K562 (cell line): ENCODE data around the gene SCMH1. TPM values are rescaled to one million over a fixed set of nuclear protein-coding genes. Genes with fewer than 3 reads are reported as not detected.

ENCODE experiments used
- ATAC-seq: fragments of 200-7000 bp; cut with Tn5 transposase; 3 replicates; pipeline ENCODE4 v1.9.1; 2020; ENCODE audit warnings: moderate library complexity
- BruUV-seq: library from RNA; stranded (reverse); fragments of 400-500 nt; replicated peaks from 2 replicates; lab custom pipeline; 2021; lab: Mats Ljungman, UMichigan
- CTCF ChIA-PET: fragments of 300-600 bp; formaldehyde crosslinking; extraction: SDS; loops from one replicate; lab custom pipeline; 2021; ENCODE audit warnings: low intra/inter-chr PET ratio; lab: Yijun Ruan, JAX
- POLR2A ChIA-PET: fragments of 300-600, 350-650 bp; sonication (Branson Sonifier 250); formaldehyde crosslinking; extraction: SDS; loops from one replicate; lab custom pipeline; 2021; ENCODE audit warnings: antibody characterized with exemption, inconsistent platforms; lab: Yijun Ruan, JAX
- DNase-seq, 4 experiments: peaks; one replicate each; pipeline versions ENCODE4 v3.0.0 to v3.0.0-alpha.2; 2011 to 2018; ENCODE audit warnings: low spot score in 3 of 4, mixed read lengths in 3 of 4; ENCODE audit errors: extremely low read depth in 1 of 4
- FAIRE-seq: peaks from 2 replicates; lab custom pipeline; 2011; peaks lifted over from hg19 to GRCh38; lab: Jason Lieb, UNC
- H2AFZ ChIP-seq: 2 replicates; pipeline ENCODE4 v1.6.0; 2011; ENCODE audit warnings: low read depth, low read length, control low read depth, inconsistent platforms
- H3K27ac ChIP-seq: fragments of 200-600 bp; 3 replicates; pipeline ENCODE4 v1.8.0; 2011; ENCODE audit warnings: low read depth, mild to moderate bottlenecking, control low read depth, inconsistent platforms, low read length, moderate library complexity, mixed read lengths; ENCODE audit errors: extremely low read depth
- H3K27me3 ChIP-seq, 2 experiments: fragments of 300-600 bp in 1 of 2; 2 replicates in 1 of 2; 3 replicates in 1 of 2; pipeline versions ENCODE4 v1.6.0 to v1.8.0; 2011; ENCODE audit warnings: inconsistent platforms in 2 of 2, low read length in 2 of 2, mild to moderate bottlenecking in 1 of 2, mixed read lengths in 1 of 2, moderate library complexity in 1 of 2; ENCODE audit not compliant: control insufficient read depth in 2 of 2, insufficient read depth in 2 of 2
- H3K36me3 ChIP-seq: fragments of 300-600 bp; 3 replicates; pipeline ENCODE4 v1.8.0; 2011; ENCODE audit warnings: mild to moderate bottlenecking, low read length, inconsistent platforms; ENCODE audit not compliant: control insufficient read depth, insufficient read depth
- H3K4me1 ChIP-seq, 2 experiments: fragments of 200-600 bp in 1 of 2; replicated peaks in 1 of 2; 2 replicates in 1 of 2; 3 replicates in 1 of 2; pipeline versions ENCODE4 v1.5.1 to v1.8.0; 2011; ENCODE audit warnings: inconsistent platforms in 2 of 2, low read length in 2 of 2, mild to moderate bottlenecking in 1 of 2, mixed read lengths in 1 of 2, moderate library complexity in 1 of 2; ENCODE audit not compliant: control insufficient read depth in 2 of 2, insufficient read depth in 2 of 2
- H3K4me2 ChIP-seq: 2 replicates; pipeline ENCODE4 v1.6.1; 2011; ENCODE audit warnings: low read length, control low read depth, inconsistent platforms, mixed read lengths; ENCODE audit not compliant: insufficient read depth
- H3K4me3 ChIP-seq: fragments of 200-600 bp; sonication (generic), shearing (Covaris generic); 2 replicates; pipeline ENCODE4 v1.5.1; 2016; ENCODE audit warnings: control low read depth, inconsistent platforms
- H3K79me2 ChIP-seq: fragments of 200-600 bp; 3 replicates; pipeline ENCODE4 v1.8.0; 2011; ENCODE audit warnings: low read length, inconsistent platforms; ENCODE audit not compliant: control insufficient read depth, insufficient read depth
- H3K9ac ChIP-seq, 2 experiments: 2 replicates each; pipeline versions ENCODE4 v1.6.0 to v1.6.1; 2011; ENCODE audit warnings: low read depth in 2 of 2, low read length in 2 of 2, control low read depth in 1 of 2, inconsistent platforms in 1 of 2, mild to moderate bottlenecking in 1 of 2, mixed read lengths in 1 of 2; ENCODE audit not compliant: insufficient read depth in 1 of 2
- H3K9me1 ChIP-seq: one replicate; pipeline ENCODE4 v1.6.0; 2011; ENCODE audit warnings: inconsistent platforms, mild to moderate bottlenecking, low read length, moderate library complexity; ENCODE audit not compliant: control insufficient read depth, insufficient read depth
- H3K9me3 ChIP-seq: replicated peaks from 2 replicates; pipeline ENCODE4 v1.5.1; 2011; ENCODE audit warnings: low read depth, low read length, inconsistent platforms; ENCODE audit not compliant: control insufficient read depth, insufficient read depth
- H4K20me1 ChIP-seq: replicated peaks from 2 replicates; pipeline ENCODE4 v1.6.1; 2011; ENCODE audit warnings: low read length, inconsistent platforms, mixed read lengths; ENCODE audit not compliant: control insufficient read depth, insufficient read depth
- ARID3B ChIP-seq: fragments of 250-450 bp; sonication (Bioruptor Pico); IDR thresholded peaks from 2 replicates; pipeline ENCODE4 v1.4.0; 2020; ENCODE audit warnings: borderline replicate concordance
- EHMT2 ChIP-seq: fragments of 450-650 bp; IDR thresholded peaks from 2 replicates; pipeline ENCODE4 v1.6.1; 2018; ENCODE audit warnings: antibody characterized with exemption
- MAFG ChIP-seq: fragments of 450-650 bp; conservative IDR thresholded peaks from 2 replicates; pipeline ENCODE4 v1.6.1; 2016; ENCODE audit warnings: missing genetic modification characterization, missing compliant biosample characterization
- NFRKB ChIP-seq: fragments of 450-650 bp; IDR thresholded peaks from 2 replicates; pipeline ENCODE4 v1.6.1; 2016; ENCODE audit warnings: low read depth
- PRMT5 ChIP-seq: sonication (generic); formaldehyde crosslinking; IDR thresholded peaks from 2 replicates; pipeline ENCODE4 v1.5.0; 2020; ENCODE audit warnings: missing genetic modification reagents
- TBL1XR1 ChIP-seq, 2 experiments: IDR thresholded peaks; 2 replicates each; pipeline ENCODE4 v1.6.1; 2012; ENCODE audit warnings: improper control_type of control experiment in 2 of 2, low read length in 2 of 2, mild to moderate bottlenecking in 1 of 2
- TSC22D4 ChIP-seq: fragments of 450-650 bp; IDR thresholded peaks from 2 replicates; pipeline ENCODE4 v1.6.1; 2016; ENCODE audit warnings: missing genetic modification characterization, missing biosample characterization, control low read depth
- YBX1 ChIP-seq: fragments of 450-650 bp; IDR thresholded peaks from 2 replicates; pipeline ENCODE4 v1.7.1; 2016; ENCODE audit warnings: mild to moderate bottlenecking
- ZNF175 ChIP-seq: fragments of 200-800 bp; sonication (Bioruptor generic); IDR thresholded peaks from 2 replicates; pipeline ENCODE4 v1.6.1; 2016; ENCODE audit warnings: low read depth, mild to moderate bottlenecking, missing genetic modification characterization, missing compliant biosample characterization
- ZNF41 ChIP-seq: fragments of 250-450 bp; sonication (Bioruptor Pico); conservative IDR thresholded peaks from 2 replicates; pipeline ENCODE4 v1.4.0; 2020; ENCODE audit warnings: mild to moderate bottlenecking
- ZNF512 ChIP-seq: IDR thresholded peaks from 2 replicates; pipeline ENCODE4 v1.6.1; 2016; ENCODE audit warnings: missing genetic modification characterization, missing compliant biosample characterization
- ZNF518B ChIP-seq: fragments of 250-450 bp; sonication (Bioruptor Pico); IDR thresholded peaks from 2 replicates; pipeline ENCODE4 v1.5.0; 2021; ENCODE audit warnings: mild to moderate bottlenecking, moderate library complexity
- WGBS: fragments of 100-300 bp; shearing (Covaris generic); methylation state at CpG from one replicate; pipeline ENCODE4 v1.1.6; 2016; ENCODE audit warnings: low coverage, mixed read lengths; ENCODE audit not compliant: insufficient coverage; ENCODE audit errors: missing lambda C conversion rate; 5-methylcytosine and 5-hydroxymethylcytosine counted together
- in situ Hi-C: fragments of 300-500 bp; cut with MboI; formaldehyde crosslinking; loops from 4 replicates; pipeline ENCODE4 v1.15.0; 2018; ENCODE audit warnings: inconsistent platforms, mixed read lengths
- intact Hi-C: fragments of 100-400 bp; cut with micrococcal nuclease; formaldehyde crosslinking; loops from 2 replicates; pipeline ENCODE4 v1.14.2; 2022
- polyA plus RNA-seq, 8 experiments: library from polyadenylated mRNA; depleted of rRNA in 4 of 8; stranded (reverse) in 5 of 8; unstranded in 3 of 8; fragments of >200 nt; fragmentation: Nextera tagmentation in 2 of 8; fragmentation: Illumina TruSeq in 1 of 8; extraction: Ambion mirVana in 2 of 8; extraction: Trizol in 1 of 8; gene quantifications; 2 replicates each; pipeline versions ENCODE4 v1.2.1 to v1.2.3, GENCODE V29; 2011 to 2014; ENCODE audit warnings: inconsistent platforms in 1 of 8, missing spikeins in 1 of 8
- total RNA-seq, 7 experiments: library from RNA; depleted of rRNA in 6 of 7; stranded (reverse); fragments of >200 nt in 6 of 7; fragmentation: Illumina TruSeq in 2 of 7; extraction: Trizol in 2 of 7; gene quantifications; 2 replicates each; pipeline versions ENCODE4 v1.2.1 to v1.2.3, GENCODE V29; 2011 to 2021; ENCODE audit warnings: low replicate concordance in 1 of 7
- TF ChIP-seq, protein P1 (sequence below): fragments of 450-650 bp; formaldehyde crosslinking; IDR thresholded peaks from 2 replicates; pipeline ENCODE4 v1.4.0; 2020; ENCODE audit warnings: mild to moderate bottlenecking, moderate library complexity

SCMH1 gene
- total and polyA plus RNA-seq, 9 of the 15 experiments (the other 6 are each of a cell fraction or from before 2014, with no cell fraction given) = 8.5 to 37.0 (median 26.8) TPM

GRCh38 chr1:41171266-41171874, 70.7 kb downstream of the SCMH1 start:
- no TSS peak for BruUV-seq
- Histone ChIP-seq H3K4me1 (no peaks in the 10 kb centered on the region), H3K9ac (no peak overlapping the region), H2AFZ (no peak overlapping the region), H3K27me3 (no peaks in the 10 kb centered on the region), H4K20me1 (no peaks in the 10 kb centered on the region), H3K36me3 (no peaks in the 10 kb centered on the region; the same call in 2 of the 3 replicates), H3K27ac (no peak overlapping the region), H3K4me3 (no peak overlapping the region), H3K79me2 (no peaks in the 10 kb centered on the region), H3K9me1 (no peaks in the 10 kb centered on the region), H3K4me2 (no peak overlapping the region), H3K9me3 (0 out of 2 replicates have a peak, but pooled peaks cover 5% of the 10 kb centered on the region)
- ChIA-PET CTCF (no interaction called here), POLR2A (no interaction called here)
- in situ Hi-C loops (no loop called here), intact Hi-C loops (no loop called here)
- WGBS = 42% methylated on average over 1 of the region's 1 CpG
- DNase-seq (no peak), FAIRE-seq (no peak), ATAC-seq (no peak)
- TF ChIP-seq YBX1 (no peak), NFRKB (no peak), ZNF512 (tag) (no peak), PRMT5 (CRISPR knock-in tag) (no peak), EHMT2 (no peak), ZNF41 (CRISPR knock-in tag) (no peak), TSC22D4 (tag) (no peak), ZNF175 (CRISPR knock-in tag) (no peak), ZNF518B (no peak), ARID3B (CRISPR knock-in tag) (no peak), MAFG (tag) (no peak), TBL1XR1 (IDR thresholded peaks at IDR 0.05; ENCODE audit: low read length in 2 of 2) (no peak)
- TF ChIP-seq, protein P1, sequence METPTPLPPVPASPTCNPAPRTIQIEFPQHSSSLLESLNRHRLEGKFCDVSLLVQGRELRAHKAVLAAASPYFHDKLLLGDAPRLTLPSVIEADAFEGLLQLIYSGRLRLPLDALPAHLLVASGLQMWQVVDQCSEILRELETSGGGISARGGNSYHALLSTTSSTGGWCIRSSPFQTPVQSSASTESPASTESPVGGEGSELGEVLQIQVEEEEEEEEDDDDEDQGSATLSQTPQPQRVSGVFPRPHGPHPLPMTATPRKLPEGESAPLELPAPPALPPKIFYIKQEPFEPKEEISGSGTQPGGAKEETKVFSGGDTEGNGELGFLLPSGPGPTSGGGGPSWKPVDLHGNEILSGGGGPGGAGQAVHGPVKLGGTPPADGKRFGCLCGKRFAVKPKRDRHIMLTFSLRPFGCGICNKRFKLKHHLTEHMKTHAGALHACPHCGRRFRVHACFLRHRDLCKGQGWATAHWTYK (CRISPR knock-in tag) = no peak
